IPS-18a (cell line): ENCODE results near the gene EPHA1.

Experiments used
- H3K27ac ChIP-seq: one replicate; pipeline ENCODE4 v1.5.1; 2013; ENCODE audit warnings: low read length
- H3K27me3 ChIP-seq: one replicate; pipeline ENCODE4 v1.6.1; 2013; ENCODE audit warnings: mild to moderate bottlenecking, low read length; ENCODE audit not compliant: control insufficient read depth, insufficient read depth
- H3K36me3 ChIP-seq: one replicate; pipeline ENCODE4 v1.6.1; 2013; ENCODE audit warnings: low read depth, low read length; ENCODE audit not compliant: control insufficient read depth
- H3K4me1 ChIP-seq: one replicate; pipeline ENCODE4 v1.6.1; 2013; ENCODE audit warnings: low read depth, low read length; ENCODE audit not compliant: control insufficient read depth
- H3K4me3 ChIP-seq: one replicate; pipeline ENCODE4 v1.5.1; 2013; ENCODE audit warnings: low read length
- H3K9ac ChIP-seq: one replicate; pipeline ENCODE4 v1.6.1; 2013; ENCODE audit warnings: mild to moderate bottlenecking, low read length, moderate library complexity
- H3K9me3 ChIP-seq: one replicate; pipeline ENCODE4 v1.6.1; 2013; ENCODE audit warnings: low read depth, low read length; ENCODE audit not compliant: control insufficient read depth

EPHA1 gene

DNA sequence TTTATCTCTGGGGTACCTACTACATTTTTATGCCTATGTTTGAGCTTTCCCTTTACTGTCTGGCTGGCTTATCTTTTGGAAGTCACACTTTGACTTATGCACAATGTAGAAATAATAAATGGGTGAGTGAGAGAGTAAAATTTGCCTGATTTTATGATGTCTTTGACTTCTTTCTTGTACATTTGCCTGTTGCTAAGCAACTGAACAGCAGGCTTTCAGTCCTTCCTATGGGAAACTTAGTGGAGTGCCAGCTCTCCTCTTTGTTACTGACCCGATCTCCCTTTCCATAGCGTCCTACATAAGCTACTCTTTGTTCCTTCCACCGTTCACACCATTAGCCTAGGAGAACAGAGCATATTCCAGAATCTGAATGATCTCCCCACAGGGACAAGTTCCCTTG is 38.8 kb upstream of the EPHA1 start:
- H3K9me3 ChIP-seq: no peaks in the 10 kb centered on the region
- peaks cover 10% of the 10 kb centered on the region for H3K4me1 ChIP-seq
- H3K36me3 ChIP-seq: no peaks in the 10 kb centered on the region
- no peak overlapping the region for H3K9ac ChIP-seq
- H3K27me3 ChIP-seq: no peaks in the 10 kb centered on the region
- H3K4me3 ChIP-seq: no peak overlapping the region
- no peak overlapping the region for H3K27ac ChIP-seq

DNA sequence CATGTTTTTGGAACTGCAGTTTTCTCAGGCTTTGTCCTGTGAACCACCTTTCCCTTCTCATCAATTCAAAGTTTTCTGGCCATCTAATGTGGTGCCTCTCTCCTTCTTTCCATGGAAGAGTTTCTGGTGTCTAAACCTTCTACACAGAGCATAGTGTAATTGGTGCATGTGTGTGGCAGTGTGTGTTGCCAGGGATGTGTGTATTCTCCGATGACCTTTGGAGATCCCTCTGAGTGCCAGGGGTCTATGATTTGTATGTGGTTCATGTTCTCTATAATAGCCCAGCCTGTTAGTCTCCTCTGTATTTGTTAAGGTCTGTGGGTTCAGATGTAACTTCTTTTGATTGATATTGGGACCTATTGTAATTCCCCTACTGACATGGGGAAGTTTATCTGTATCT is 36.1 kb upstream of the EPHA1 start:
- H3K9me3 ChIP-seq: no peaks in the 10 kb centered on the region
- H3K36me3 ChIP-seq: no peaks in the 10 kb centered on the region
- H3K4me1 ChIP-seq: peaks cover 10% of the 10 kb centered on the region
- H3K9ac ChIP-seq: no peak overlapping the region
- no peaks in the 10 kb centered on the region for H3K27me3 ChIP-seq
- H3K27ac ChIP-seq: no peak overlapping the region
- H3K4me3 ChIP-seq: no peak overlapping the region

DNA sequence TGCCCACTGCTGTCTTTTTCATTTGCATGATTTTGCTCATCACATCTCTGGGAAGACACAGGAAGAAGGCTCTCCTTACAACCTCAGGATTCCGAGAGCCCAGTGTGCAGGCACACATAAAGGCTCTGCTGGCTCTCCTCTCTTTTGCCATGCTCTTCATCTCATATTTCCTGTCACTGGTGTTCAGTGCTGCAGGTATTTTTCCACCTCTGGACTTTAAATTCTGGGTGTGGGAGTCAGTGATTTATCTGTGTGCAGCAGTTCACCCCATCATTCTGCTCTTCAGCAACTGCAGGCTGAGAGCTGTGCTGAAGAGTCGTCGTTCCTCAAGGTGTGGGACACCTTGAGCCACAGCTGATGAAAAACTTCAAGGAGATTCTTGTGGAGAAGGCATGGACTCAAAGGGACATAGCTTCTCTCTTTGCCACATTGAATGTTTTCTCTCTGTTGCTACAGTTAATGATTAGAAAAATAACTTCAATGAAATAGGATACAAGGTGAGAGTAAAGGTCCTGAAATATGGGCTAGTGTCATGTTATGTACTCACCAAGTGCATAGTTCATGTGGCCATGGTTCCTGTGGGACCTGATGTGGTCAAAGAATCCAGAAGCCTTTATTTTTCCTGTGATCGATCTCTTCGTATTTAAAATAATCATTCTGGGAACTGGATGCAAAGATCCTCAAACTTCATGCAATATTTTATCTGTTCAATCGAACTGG is 35.6 kb upstream of the EPHA1 start:
- Histone ChIP-seq H3K27me3 (no peaks in the 10 kb centered on the region), H3K4me1 (peaks cover 10% of the 10 kb centered on the region), H3K9me3 (no peaks in the 10 kb centered on the region), H3K27ac (no peak overlapping the region), H3K9ac (no peak overlapping the region), H3K4me3 (no peak overlapping the region), H3K36me3 (no peaks in the 10 kb centered on the region)

DNA sequence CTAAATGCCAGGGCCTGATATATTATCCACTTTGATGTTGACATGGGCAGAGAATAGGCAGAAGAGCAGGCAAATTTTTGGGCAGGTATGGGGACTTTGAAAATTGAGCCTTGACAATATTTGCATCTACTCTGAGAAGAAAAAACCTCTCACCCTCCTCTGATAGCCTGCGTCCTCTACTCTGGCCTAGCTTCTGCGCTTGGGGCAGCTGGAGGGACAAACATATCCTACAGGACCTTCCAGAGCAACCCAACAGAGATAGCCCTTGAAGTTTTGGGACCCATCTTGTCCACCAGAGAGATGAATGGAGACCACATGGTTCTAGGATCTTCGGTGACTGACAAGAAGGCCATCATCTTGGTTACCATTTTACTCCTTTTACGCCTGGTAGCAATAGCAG is 34.5 kb upstream of the EPHA1 start, which contains the start of gene TAS2R60:
Gene TAS2R60, plus strand, starts transcription at position 301 of the 400 bp plus-strand sequence. Its CDS starts 0 bp downstream, at position 301.
- Histone ChIP-seq H3K9ac (no peak within 1 kb of the TSS), H3K36me3 (no peaks in the 10 kb centered on the region), H3K4me3 (no peak within 1 kb of the TSS), H3K27ac (no peak within 1 kb of the TSS), H3K27me3 (no peaks in the 10 kb centered on the region), H3K4me1 (peaks cover 10% of the 10 kb centered on the region), H3K9me3 (no peaks in the 10 kb centered on the region)

DNA sequence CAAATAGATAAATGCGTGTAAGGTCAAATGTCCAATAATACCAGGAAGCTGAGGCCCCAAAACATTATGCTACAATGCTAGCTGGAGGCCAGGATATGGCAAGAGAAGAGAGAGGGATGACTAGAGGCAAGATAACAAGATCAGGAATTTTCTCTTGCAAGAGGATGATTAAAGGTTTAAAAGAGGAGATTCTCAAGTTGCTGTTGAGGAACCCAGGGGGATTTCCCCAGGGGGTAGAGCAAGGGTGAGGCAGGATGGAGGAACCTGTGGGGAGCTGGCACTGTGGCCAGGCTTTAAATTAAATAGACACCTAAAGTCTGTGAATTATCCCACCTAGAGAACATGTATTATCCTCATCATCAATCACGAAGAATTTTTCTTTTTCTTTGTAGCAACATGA is 31.2 kb upstream of the EPHA1 start:
- H3K27me3 ChIP-seq: no peaks in the 10 kb centered on the region
- H3K27ac ChIP-seq: no peak overlapping the region
- no peaks in the 10 kb centered on the region for H3K9me3 ChIP-seq
- H3K36me3 ChIP-seq: no peaks in the 10 kb centered on the region
- peaks cover 12% of the 10 kb centered on the region for H3K4me1 ChIP-seq
- no peak overlapping the region for H3K4me3 ChIP-seq
- H3K9ac ChIP-seq: no peak overlapping the region

DNA sequence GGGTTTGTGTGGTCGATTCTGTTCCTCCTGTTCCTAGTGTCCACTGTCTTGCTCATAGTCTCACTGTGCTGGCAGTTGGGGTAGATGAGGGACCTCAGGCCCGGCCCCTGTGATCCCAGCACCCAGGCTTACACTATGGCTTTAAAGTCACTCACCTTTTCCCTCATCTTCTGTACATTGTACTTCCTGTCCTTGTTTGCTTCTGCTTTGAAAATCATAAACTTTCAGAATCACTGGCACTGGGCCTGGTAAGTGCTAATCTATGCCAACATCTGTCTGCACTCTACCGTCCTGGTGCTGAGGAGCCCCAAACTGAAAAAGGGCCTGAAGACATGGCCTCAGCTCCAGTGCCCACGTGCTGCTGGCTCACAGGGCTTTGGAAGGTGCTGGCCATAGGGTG is 28.9 kb upstream of the EPHA1 start:
- Histone ChIP-seq H3K9ac (no peak overlapping the region), H3K4me3 (no peak overlapping the region), H3K4me1 (peaks cover 12% of the 10 kb centered on the region), H3K27me3 (no peaks in the 10 kb centered on the region), H3K27ac (no peak overlapping the region), H3K36me3 (no peaks in the 10 kb centered on the region), H3K9me3 (no peaks in the 10 kb centered on the region)

DNA sequence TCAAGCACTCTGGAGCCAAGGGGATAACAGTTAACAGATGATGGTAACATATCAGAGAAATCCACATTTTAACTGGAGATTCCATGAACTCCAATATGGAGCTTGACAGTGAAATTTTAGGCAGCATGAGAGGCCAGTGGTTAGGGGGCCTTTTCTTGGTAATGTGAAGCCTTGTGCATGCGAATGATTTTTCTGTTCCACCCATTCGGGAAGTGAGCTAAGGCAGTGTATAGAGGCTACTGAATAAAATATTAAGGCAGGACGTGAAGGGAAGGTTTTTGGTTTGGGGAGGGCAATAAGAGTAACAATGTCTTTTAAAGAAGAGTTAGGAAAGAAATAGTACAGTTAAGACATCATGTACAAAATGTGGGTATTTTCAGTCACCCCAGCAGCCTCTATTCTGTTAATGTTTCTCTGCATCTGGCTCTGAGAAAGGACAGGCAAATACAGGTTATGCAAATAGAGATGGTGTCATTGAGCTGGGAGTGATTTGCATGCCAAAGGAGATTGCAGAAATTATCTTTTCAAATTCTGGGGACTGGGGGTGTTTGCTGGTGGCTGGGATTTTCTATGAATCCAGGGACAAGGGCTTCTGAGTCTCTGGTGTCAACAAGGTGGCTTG is 27.8 kb upstream of the EPHA1 start:
- Histone ChIP-seq H3K27ac (no peak overlapping the region), H3K4me3 (no peak overlapping the region), H3K36me3 (no peaks in the 10 kb centered on the region), H3K27me3 (no peaks in the 10 kb centered on the region), H3K4me1 (peaks cover 12% of the 10 kb centered on the region), H3K9me3 (no peaks in the 10 kb centered on the region), H3K9ac (no peak overlapping the region)

DNA sequence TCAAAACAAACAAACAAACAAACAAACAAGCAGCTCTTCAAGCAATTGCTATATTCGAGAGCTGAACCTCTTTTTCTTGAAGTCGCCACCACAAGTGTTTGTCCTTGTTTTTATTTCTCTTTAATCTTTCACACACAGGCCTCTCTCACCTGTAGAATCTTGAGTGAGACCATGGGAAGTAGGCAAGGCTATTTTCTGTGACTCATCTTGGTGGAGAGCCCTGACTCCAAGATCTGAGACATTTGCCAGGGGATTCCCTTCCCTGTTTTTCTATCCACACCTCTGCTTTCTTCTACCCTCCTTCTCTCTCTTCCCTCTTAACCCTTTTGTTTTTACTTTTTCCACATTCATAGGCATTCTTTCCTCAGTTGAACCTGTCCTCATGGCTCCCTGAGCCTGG is 26.6 kb upstream of the EPHA1 start:
- no peak overlapping the region for H3K9ac ChIP-seq
- H3K4me3 ChIP-seq: no peak overlapping the region
- H3K27ac ChIP-seq: no peak overlapping the region
- H3K36me3 ChIP-seq: no peaks in the 10 kb centered on the region
- H3K27me3 ChIP-seq: no peaks in the 10 kb centered on the region
- no peaks in the 10 kb centered on the region for H3K9me3 ChIP-seq
- H3K4me1 ChIP-seq: peaks cover 12% of the 10 kb centered on the region

DNA sequence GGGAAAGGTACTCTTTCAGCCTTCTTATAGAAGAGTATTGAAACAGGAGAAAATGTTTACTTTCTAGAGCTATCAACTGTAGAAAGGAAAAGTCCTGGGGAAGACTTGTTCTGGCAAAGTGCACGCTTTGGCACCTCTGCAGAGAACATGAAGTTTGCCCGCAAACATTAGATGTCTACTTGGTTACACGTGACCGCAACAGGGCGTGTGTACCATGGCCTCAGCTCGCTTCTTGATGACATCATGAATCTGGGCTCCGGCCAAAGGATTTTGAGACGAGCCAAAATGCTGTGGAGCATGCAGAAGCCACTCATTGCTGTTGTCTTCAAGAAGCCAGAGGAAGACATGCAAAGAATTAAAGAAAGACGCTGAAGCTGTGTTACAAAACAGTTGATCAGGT is 26.0 kb upstream of the EPHA1 start:
- Histone ChIP-seq H3K27me3 (no peaks in the 10 kb centered on the region), H3K36me3 (no peaks in the 10 kb centered on the region), H3K4me1 (peaks cover 12% of the 10 kb centered on the region), H3K4me3 (no peak overlapping the region), H3K9me3 (no peaks in the 10 kb centered on the region), H3K9ac (no peak overlapping the region), H3K27ac (no peak overlapping the region)

DNA sequence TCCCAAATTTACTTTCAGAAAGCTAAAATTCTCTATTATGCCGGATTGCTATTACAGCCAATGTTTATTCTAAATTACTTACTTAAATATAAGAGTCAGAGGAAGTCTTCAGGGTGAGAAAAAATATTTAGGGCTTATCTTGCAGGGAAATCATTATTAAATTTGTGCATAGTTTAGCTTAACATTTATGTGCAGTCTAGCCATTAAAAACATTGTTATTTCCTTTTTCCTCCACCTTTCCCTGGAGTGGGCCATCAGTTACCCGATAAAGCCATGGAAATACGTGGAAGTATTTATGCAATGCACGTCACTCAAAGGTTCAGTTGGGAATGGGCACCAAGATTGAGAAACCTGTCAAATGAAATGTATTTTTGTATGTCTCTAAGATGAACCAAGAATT is 25.1 kb upstream of the EPHA1 start:
- H3K4me1 ChIP-seq: peaks cover 12% of the 10 kb centered on the region
- no peaks in the 10 kb centered on the region for H3K27me3 ChIP-seq
- no peak overlapping the region for H3K4me3 ChIP-seq
- no peaks in the 10 kb centered on the region for H3K36me3 ChIP-seq
- no peak overlapping the region for H3K27ac ChIP-seq
- no peak overlapping the region for H3K9ac ChIP-seq
- H3K9me3 ChIP-seq: no peaks in the 10 kb centered on the region

DNA sequence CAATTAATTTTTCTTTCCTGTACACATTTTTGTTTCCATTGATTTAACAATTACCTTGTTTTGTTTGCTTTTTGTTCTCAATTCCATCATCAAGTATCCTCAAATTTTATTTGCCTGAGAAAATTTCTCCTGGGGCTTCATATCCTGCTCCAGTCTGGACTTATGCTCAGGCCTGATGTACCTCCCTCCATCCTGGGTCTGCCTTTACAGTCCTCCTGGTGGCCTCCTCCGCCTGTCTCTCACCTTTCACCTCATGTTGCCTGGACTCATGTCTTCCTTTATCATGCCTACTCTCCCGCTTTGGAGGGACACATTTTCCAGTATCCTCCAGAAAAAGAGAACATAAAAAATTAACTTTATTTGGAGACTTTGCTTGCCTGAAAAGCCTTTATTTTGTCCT is 22.5 kb upstream of the EPHA1 start:
- no peaks in the 10 kb centered on the region for H3K36me3 ChIP-seq
- peaks cover under 1% of the 10 kb centered on the region for H3K4me1 ChIP-seq
- no peak overlapping the region for H3K27ac ChIP-seq
- no peaks in the 10 kb centered on the region for H3K9me3 ChIP-seq
- H3K9ac ChIP-seq: no peak overlapping the region
- H3K27me3 ChIP-seq: no peaks in the 10 kb centered on the region
- no peak overlapping the region for H3K4me3 ChIP-seq
